SK-N-MC (cell line): ENCODE results near the gene CHRM5.

Experiments used
- EZH2 ChIP-seq: fragments of 200-600 bp; sonication (generic); IDR thresholded peaks from one replicate; pipeline ENCODE4 v1.6.1; 2017; ENCODE audit warnings: antibody characterized with exemption
- POLR2AphosphoS5 ChIP-seq: IDR thresholded peaks from 2 replicates; pipeline ENCODE4 v1.6.1; 2012; ENCODE audit warnings: mild to moderate bottlenecking, low read depth, low read length, borderline replicate concordance

DNA sequence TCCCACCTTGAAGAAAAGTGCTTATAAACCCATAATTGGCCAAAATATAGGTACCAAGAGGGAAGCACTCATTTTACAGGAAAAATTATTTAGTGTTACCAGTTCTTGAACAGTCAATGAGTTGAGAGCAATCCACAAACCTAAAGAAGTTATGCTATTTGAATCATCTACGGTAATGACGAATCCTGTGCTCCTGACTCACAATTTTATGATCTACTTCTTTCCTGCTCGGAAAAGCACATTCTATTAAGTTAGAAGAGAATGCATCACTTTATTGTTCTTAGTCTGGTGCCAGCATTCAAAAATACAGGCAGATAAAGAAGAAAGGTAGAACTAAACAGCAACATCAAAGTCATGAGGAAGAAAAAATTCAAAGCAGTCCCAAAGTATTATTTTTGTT is 33.2 kb downstream of the CHRM5 start:
- no peak for TF ChIP-seq EZH2
- no peak for TF ChIP-seq POLR2AphosphoS5
